HG03558 (cell line): ENCODE measurements around the gene SOBP.

Source experiments
- ATAC-seq: cut with Tn5 transposase; IDR thresholded peaks from one replicate; pipeline ENCODE4 v1.9.1; 2021; ENCODE audit warnings: moderate number of reproducible peaks; ENCODE audit not compliant: unreplicated experiment; ENCODE audit errors: extremely low read depth

SOBP gene

GRCh38 chr6:107652526-107653182, 162.7 kb downstream of the SOBP start:
- ATAC-seq: no peak

- ATAC-seq: no peak
These were observed 163.3 kb downstream of the SOBP start for GRCh38 chr6:107653183-107653580.

GRCh38 chr6:107653861-107654394, 164.0 kb downstream of the SOBP start:
- no peak for ATAC-seq

GRCh38 chr6:107654764-107655163, 164.8 kb downstream of the SOBP start:
- ATAC-seq: no peak

- ATAC-seq: no peak
These were observed 165.3 kb downstream of the SOBP start for GRCh38 chr6:107655245-107655644.

GRCh38 chr6:107655864-107656263, 165.9 kb downstream of the SOBP start:
- no peak for ATAC-seq

- no peak for ATAC-seq
These were observed 166.5 kb downstream of the SOBP start for GRCh38 chr6:107656401-107656800.

GRCh38 chr6:107656883-107657282, 167.0 kb downstream of the SOBP start:
- ATAC-seq: no peak

GRCh38 chr6:107657373-107657754, 167.4 kb downstream of the SOBP start:
- no peak for ATAC-seq

- peak; percentile 84 for ATAC-seq
These were observed 168.0 kb downstream of the SOBP start for GRCh38 chr6:107657755-107658461.

- no peak for ATAC-seq
These were observed 169.3 kb downstream of the SOBP start for GRCh38 chr6:107658920-107659865.

GRCh38 chr6:107660839-107661238, 170.9 kb downstream of the SOBP start:
- no peak for ATAC-seq

- no peak for ATAC-seq
These were observed 171.4 kb downstream of the SOBP start for GRCh38 chr6:107661291-107661690.

GRCh38 chr6:107662333-107662732, 172.4 kb downstream of the SOBP start:
- ATAC-seq: no peak

GRCh38 chr6:107663308-107663707, 173.4 kb downstream of the SOBP start:
- no peak for ATAC-seq

GRCh38 chr6:107665382-107665781, 175.5 kb downstream of the SOBP start:
- ATAC-seq: no peak

GRCh38 chr6:107666084-107666980, 176.4 kb downstream of the SOBP start:
- no peak for ATAC-seq

- ATAC-seq: no peak
These were observed 177.2 kb downstream of the SOBP start for GRCh38 chr6:107666981-107667601.

- ATAC-seq: no peak
These were observed 177.9 kb downstream of the SOBP start for GRCh38 chr6:107667790-107668189.
